HUDEP-2 (cell line): ENCODE data around the gene GTF2F1.
"Not testable (repeated sequence)": the region's sequence is repeated elsewhere in the genome, so short reads cannot be mapped to it uniquely, and the experiment has no call there.

Experiments
- DNase-seq, 76 experiments: peaks; one replicate each; lab custom pipeline; 2025; ENCODE audit not compliant: unreplicated experiment in 76 of 76; lab: John Stamatoyannopoulos, UW

GTF2F1 gene

DNA sequence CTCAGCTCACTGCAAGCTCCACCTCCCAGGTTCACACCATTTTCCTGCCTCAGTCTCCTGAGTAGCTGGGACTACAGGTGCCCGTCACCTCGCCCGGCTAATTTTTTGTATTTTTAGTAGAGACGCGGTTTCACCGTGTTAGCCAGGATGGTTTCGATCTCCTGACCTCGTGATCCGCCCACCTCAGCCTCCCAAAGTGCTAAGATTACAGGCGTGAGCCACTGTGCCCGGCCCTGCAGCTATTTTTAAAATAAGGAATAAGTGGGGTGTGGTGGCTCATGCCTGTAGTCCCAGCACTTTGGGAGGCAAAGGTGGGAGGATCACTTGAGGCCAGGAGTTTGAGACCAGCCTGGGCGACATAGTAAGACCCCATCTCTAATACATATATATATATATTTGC lies 32.5 kb downstream of the GTF2F1 start:
- DNase-seq, result not testable (repeated sequence)

DNA sequence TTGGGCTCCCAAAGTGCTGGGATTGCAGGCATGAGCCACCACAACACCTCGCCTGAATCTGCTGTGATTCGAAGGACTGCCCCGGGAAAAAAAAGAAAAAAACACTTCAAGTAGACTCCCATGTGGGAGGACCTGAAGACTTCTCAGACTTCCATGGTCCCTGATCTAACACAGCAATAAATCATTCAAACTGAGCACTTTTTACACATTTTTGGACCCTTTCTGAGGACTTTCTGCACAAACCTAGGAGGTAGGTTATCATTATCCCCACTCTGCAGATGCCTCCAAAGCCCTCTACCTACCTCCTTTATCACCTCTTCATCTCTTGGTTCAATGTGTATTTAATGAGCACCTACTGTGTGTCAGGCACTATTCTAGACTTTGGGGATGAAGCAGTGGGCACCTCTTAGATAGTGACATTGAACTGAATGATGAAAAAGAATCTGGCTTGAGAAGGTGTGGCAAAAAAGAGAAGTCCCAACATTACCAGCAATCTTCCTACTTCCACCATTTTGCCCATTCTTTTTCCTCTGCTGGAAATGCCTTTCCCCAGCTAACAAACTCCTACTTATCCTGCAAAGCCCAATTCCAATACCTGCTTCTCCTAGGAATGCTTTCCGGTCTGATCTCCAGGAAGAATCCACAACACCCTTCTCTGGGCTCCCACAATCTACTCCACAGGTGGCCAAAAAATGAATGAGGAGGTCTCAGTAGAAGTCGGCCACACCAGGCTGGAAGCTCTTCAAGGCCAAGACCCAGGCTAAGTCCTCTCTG lies 33.2 kb downstream of the GTF2F1 start:
- no peak for DNase-seq

DNA sequence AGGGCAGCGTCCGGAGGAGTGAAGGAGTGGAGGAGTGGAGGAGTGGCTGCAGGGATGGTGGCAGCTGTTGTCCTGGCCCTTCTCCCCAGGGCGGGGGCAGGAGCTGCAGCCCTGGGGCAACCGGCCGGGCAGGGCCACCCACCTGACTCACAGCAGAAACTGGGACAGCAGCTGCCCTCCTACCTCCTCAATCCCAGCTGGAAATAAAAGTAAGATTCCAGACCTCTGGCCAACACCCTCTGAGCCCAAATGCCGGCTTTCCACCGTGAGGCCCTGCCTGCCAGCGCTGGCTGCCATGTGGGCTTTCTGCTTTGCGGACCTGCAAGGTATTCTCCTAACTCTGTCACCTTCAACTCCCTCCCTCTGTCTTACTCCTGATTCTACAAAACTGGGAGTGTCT lies 35.0 kb downstream of the GTF2F1 start:
- no peak for DNase-seq

- DNase-seq, result no peak
Observed at GRCh38 chr19:6357174-6357573, 35.8 kb downstream of the GTF2F1 start.

DNA sequence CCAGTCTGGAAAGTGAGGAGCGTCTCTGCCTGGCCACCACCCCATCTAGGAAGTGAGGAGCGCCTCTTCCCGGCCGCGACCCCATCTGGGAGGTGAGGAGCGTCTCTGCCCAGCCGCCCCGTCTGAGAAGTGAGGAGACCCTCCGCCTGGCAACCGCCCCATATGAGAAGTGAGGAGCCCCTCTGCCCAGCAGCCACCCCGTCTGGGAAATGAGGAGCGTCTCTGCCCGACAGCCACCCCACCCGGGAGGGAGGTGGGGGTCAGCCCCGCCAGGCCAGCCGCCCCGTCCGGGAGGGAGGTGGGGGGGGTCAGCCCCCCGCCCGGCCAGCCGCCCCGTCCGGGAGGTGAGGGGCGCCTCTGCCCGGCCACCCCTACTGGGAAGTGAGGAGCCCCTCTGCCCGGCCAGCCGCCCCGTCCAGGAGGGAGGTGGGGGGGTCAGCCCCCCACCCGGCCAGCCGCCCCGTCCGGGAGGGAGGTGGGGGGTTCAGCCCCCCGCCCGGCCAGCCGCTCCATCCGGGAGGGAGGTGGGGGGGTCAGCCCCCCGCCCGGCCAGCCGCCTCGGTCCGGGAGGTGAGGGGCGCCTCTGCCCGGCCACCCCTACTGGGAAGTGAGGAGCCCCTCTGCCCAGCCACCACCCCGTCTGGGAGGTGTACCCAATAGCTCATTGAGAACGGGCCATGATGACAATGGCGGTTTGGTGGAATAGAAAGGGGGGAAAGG lies 37.5 kb downstream of the GTF2F1 start:
- DNase-seq, result not testable (repeated sequence)

GRCh38 chr19:6354098-6354674 lies 38.8 kb downstream of the GTF2F1 start:
- peak in 4 of 76 experiments; percentile 6 to 18 (median 12) for DNase-seq

- DNase-seq, result no peak
Observed at GRCh38 chr19:6352381-6353165, 40.4 kb downstream of the GTF2F1 start.

GRCh38 chr19:6350688-6351087 lies 42.3 kb downstream of the GTF2F1 start:
- no peak for DNase-seq

DNA sequence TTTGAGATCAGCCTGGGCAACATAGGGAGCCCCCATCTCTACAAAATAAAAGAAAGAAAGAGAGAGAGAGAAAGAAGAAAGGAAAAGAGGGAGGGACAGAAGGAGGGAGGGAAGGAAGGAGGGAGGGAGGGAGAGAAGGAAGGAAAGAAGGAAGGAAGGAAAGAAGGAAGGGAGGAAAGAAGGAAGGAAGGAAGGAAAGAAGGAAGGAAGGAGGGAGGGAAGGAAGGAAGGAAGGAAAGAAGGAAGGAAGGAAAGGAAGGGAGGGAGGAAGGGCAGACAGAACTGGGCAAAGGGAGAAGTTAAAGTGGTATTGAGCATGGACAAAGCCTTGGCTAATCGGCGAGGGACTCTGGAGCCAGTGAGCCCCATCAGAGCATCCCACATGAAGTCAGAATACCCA lies 43.7 kb downstream of the GTF2F1 start:
- not testable (repeated sequence) for DNase-seq

- no peak for DNase-seq
Observed at GRCh38 chr19:6343462-6343861, 49.5 kb downstream of the GTF2F1 start.

- no peak for DNase-seq
Observed at GRCh38 chr19:6340493-6341201, 52.3 kb downstream of the GTF2F1 start.

- no peak for DNase-seq
Observed at GRCh38 chr19:6334490-6335285, 58.3 kb downstream of the GTF2F1 start.

DNA sequence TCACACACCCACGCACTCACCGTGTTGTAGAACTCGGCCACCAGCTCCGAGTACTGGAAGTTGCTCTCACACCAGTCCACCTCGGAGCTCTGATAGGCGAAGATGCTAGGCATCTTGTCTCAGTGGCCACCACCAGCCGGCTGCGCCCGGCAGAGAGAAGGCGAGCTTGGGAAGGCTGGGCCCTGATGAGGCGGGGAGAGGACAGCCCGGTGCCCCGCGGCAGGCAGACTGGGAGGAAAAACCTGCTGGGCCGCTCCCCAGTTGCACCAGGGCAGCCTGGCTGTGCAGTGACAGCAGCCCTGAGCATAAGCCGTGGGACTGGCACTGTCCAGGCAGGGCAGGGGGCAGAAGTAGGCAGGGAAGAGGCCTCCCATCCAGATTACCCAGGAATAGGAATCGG lies 59.5 kb downstream of the GTF2F1 start, which contains the start of gene ACER1:
Gene ACER1 (minus strand): TSS at position 174 of the 400 bp plus-strand sequence. CDS start 61 bp downstream, at position 113.
- no peak for DNase-seq
